ENCODE measurements around the gene MS4A1. TPM values are rescaled to one million over a fixed set of nuclear protein-coding genes. Genes with fewer than 3 reads are reported as not detected.

The MS4A1 gene
- polyA plus RNA-seq, 1 donor (not counting 4 experiments of a cell fraction or from before 2014, with no cell fraction given): 0.07 TPM

GRCh38 chr11:60493454-60493853 lies 37.8 kb downstream of the MS4A1 start:
- dilution Hi-C loops (cut with MboI; ENCODE audit: extremely low pct_ligation_motif_present, low sequenced_read_pairs): no loop called here
- H3K27me3 ChIP-seq (ENCODE audit: control insufficient read depth, extremely low read depth, insufficient read depth, low read length): no peaks in the 10 kb centered on the region

GRCh38 chr11:60498399-60498798 lies 42.8 kb downstream of the MS4A1 start:
- H3K79me2 ChIP-seq (ENCODE audit: control insufficient read depth, insufficient read depth, low read length): no peaks in the 10 kb centered on the region
- H3K4me1 ChIP-seq (ENCODE audit: control insufficient read depth, extremely low read depth, insufficient read depth, low read length): no peaks in the 10 kb centered on the region
- no peak for FAIRE-seq
- no peak for DNase-seq (ENCODE audit: low read depth, low spot score)
- no peaks in the 10 kb centered on the region for H4K20me1 ChIP-seq (ENCODE audit: control insufficient read depth, extremely low read depth, insufficient read depth, low read length)
- H2AFZ ChIP-seq (ENCODE audit: control insufficient read depth, low read length): no peak overlapping the region
- TF ChIP-seq CTCF (optimal IDR thresholded peaks at IDR 0.05 in 1 of 3, IDR thresholded peaks at IDR 0.05 in 1 of 3, conservative IDR thresholded peaks at IDR 0.05 in 1 of 3; ENCODE audit: extremely low read depth in 1 of 3, insufficient read depth in 2 of 3, low read length in 3 of 3) (no peak), EZH2 (IDR thresholded peaks at IDR 0.05; ENCODE audit: low read length) (no peak)
- H3K9me1 ChIP-seq (ENCODE audit: control insufficient read depth, extremely low read depth, insufficient read depth, low read length): no peaks in the 10 kb centered on the region
- no peak overlapping the region for H3K9ac ChIP-seq (ENCODE audit: control insufficient read depth, extremely low read depth, insufficient read depth, low read length)
- no peak overlapping the region for H3K4me2 ChIP-seq (ENCODE audit: control insufficient read depth, extremely low read depth, insufficient read depth, low read depth, low read length)
- H3K9me3 ChIP-seq (ENCODE audit: control insufficient read depth, low read depth, low read length): no peaks in the 10 kb centered on the region
- dilution Hi-C loops (cut with MboI; ENCODE audit: extremely low pct_ligation_motif_present, low sequenced_read_pairs): no loop called here
- no peak overlapping the region for H3K27ac ChIP-seq (ENCODE audit: control insufficient read depth, insufficient read depth, low read length)
- H3K4me3 ChIP-seq (ENCODE audit: control insufficient read depth in 2 of 3, extremely low read depth in 1 of 3, insufficient read depth in 2 of 3, low read depth in 1 of 3, low read length in 3 of 3): no peak overlapping the region
- no peaks in the 10 kb centered on the region for H3K27me3 ChIP-seq (ENCODE audit: control insufficient read depth, extremely low read depth, insufficient read depth, low read length)
- no peaks in the 10 kb centered on the region for H3K36me3 ChIP-seq (ENCODE audit: control insufficient read depth in 2 of 2, extremely low read depth in 1 of 2, insufficient read depth in 2 of 2, low read length in 2 of 2)

More at GRCh38 chr11:60493454-60493853, 37.8 kb downstream of the MS4A1 start:
- H3K9me1 ChIP-seq (ENCODE audit: control insufficient read depth, extremely low read depth, insufficient read depth, low read length): no peaks in the 10 kb centered on the region
- H4K20me1 ChIP-seq (ENCODE audit: control insufficient read depth, extremely low read depth, insufficient read depth, low read length): no peaks in the 10 kb centered on the region
- H3K4me3 ChIP-seq (ENCODE audit: control insufficient read depth in 2 of 3, extremely low read depth in 1 of 3, insufficient read depth in 2 of 3, low read depth in 1 of 3, low read length in 3 of 3): no peak overlapping the region
- no peak overlapping the region for H3K4me2 ChIP-seq (ENCODE audit: control insufficient read depth, extremely low read depth, insufficient read depth, low read depth, low read length)
- no peak overlapping the region for H2AFZ ChIP-seq (ENCODE audit: control insufficient read depth, low read length)
- FAIRE-seq (no peak), DNase-seq (ENCODE audit: low read depth, low spot score) (no peak)
- TF ChIP-seq EZH2 (IDR thresholded peaks at IDR 0.05; ENCODE audit: low read length) (no peak), CTCF (optimal IDR thresholded peaks at IDR 0.05 in 1 of 3, IDR thresholded peaks at IDR 0.05 in 1 of 3, conservative IDR thresholded peaks at IDR 0.05 in 1 of 3; ENCODE audit: extremely low read depth in 1 of 3, insufficient read depth in 2 of 3, low read length in 3 of 3) (no peak)
- no peaks in the 10 kb centered on the region for H3K9me3 ChIP-seq (ENCODE audit: control insufficient read depth, low read depth, low read length)
- H3K9ac ChIP-seq (ENCODE audit: control insufficient read depth, extremely low read depth, insufficient read depth, low read length): no peak overlapping the region
- H3K36me3 ChIP-seq (ENCODE audit: control insufficient read depth in 2 of 2, extremely low read depth in 1 of 2, insufficient read depth in 2 of 2, low read length in 2 of 2): no peaks in the 10 kb centered on the region
- no peaks in the 10 kb centered on the region for H3K79me2 ChIP-seq (ENCODE audit: control insufficient read depth, insufficient read depth, low read length)
- no peak overlapping the region for H3K27ac ChIP-seq (ENCODE audit: control insufficient read depth, insufficient read depth, low read length)
- no peaks in the 10 kb centered on the region for H3K4me1 ChIP-seq (ENCODE audit: control insufficient read depth, extremely low read depth, insufficient read depth, low read length)
